ENCODE results near the gene HTR1E.

The HTR1E gene

GRCh38 chr6:87054143-87054833, 117.0 kb downstream of the HTR1E start:
- TF ChIP-seq ISL1 (CRISPR knock-in tag; IDR thresholded peaks at IDR 0.05) (no peak), SNAI2 (CRISPR knock-in tag; IDR thresholded peaks at IDR 0.05) (no peak), ZNF8 (CRISPR knock-in tag; IDR thresholded peaks at IDR 0.05) (no peak), CSDC2 (CRISPR knock-in tag; IDR thresholded peaks at IDR 0.05) (no peak)

GRCh38 chr6:87059943-87060342, 122.6 kb downstream of the HTR1E start:
- TF ChIP-seq CSDC2 (CRISPR knock-in tag; IDR thresholded peaks at IDR 0.05) (no peak), OSR1 (CRISPR knock-in tag; IDR thresholded peaks at IDR 0.05) (no peak), ESRRG (CRISPR knock-in tag; IDR thresholded peaks at IDR 0.05) (no peak), PATZ1 (CRISPR knock-in tag; IDR thresholded peaks at IDR 0.05; ENCODE audit: borderline replicate concordance) (no peak), ZNF565 (CRISPR knock-in tag; conservative IDR thresholded peaks at IDR 0.05; ENCODE audit: low read depth) (no peak), TSHZ2 (CRISPR knock-in tag; IDR thresholded peaks at IDR 0.05) (no peak), ISL1 (CRISPR knock-in tag; IDR thresholded peaks at IDR 0.05) (no peak), TCF4 (CRISPR knock-in tag; IDR thresholded peaks at IDR 0.05; ENCODE audit: borderline replicate concordance) (no peak), SNAI2 (CRISPR knock-in tag; IDR thresholded peaks at IDR 0.05) (no peak), PPARA (CRISPR knock-in tag; IDR thresholded peaks at IDR 0.05; ENCODE audit: borderline replicate concordance) (no peak)
- ATAC-seq, result no peak

More at GRCh38 chr6:87054143-87054833, 117.0 kb downstream of the HTR1E start:
- no peak for ATAC-seq

- ATAC-seq, result no peak
- TF ChIP-seq CSDC2 (CRISPR knock-in tag; IDR thresholded peaks at IDR 0.05) (no peak), ZNF70 (CRISPR knock-in tag; IDR thresholded peaks at IDR 0.05) (no peak), CREB5 (CRISPR knock-in tag; IDR thresholded peaks at IDR 0.05; ENCODE audit: low read depth) (no peak), ESRRG (CRISPR knock-in tag; IDR thresholded peaks at IDR 0.05) (no peak), POU6F1 (CRISPR knock-in tag; IDR thresholded peaks at IDR 0.05; ENCODE audit: borderline replicate concordance, low read depth) (no peak), ZC3H10 (CRISPR knock-in tag; IDR thresholded peaks at IDR 0.05) (no peak), PATZ1 (CRISPR knock-in tag; IDR thresholded peaks at IDR 0.05; ENCODE audit: borderline replicate concordance) (no peak), BACH2 (CRISPR knock-in tag; IDR thresholded peaks at IDR 0.05; ENCODE audit: borderline replicate concordance) (no peak), ZFP3 (CRISPR knock-in tag; IDR thresholded peaks at IDR 0.05) (no peak), SNAI2 (CRISPR knock-in tag; IDR thresholded peaks at IDR 0.05) (no peak), PPARA (CRISPR knock-in tag; IDR thresholded peaks at IDR 0.05; ENCODE audit: borderline replicate concordance) (no peak), ARNTL (CRISPR knock-in tag; IDR thresholded peaks at IDR 0.05; ENCODE audit: borderline replicate concordance, low read depth) (no peak), RARB (CRISPR knock-in tag; IDR thresholded peaks at IDR 0.05) (no peak), ZNF8 (CRISPR knock-in tag; IDR thresholded peaks at IDR 0.05) (no peak), ZFP30 (CRISPR knock-in tag; IDR thresholded peaks at IDR 0.05) (no peak), TCF4 (CRISPR knock-in tag; IDR thresholded peaks at IDR 0.05; ENCODE audit: borderline replicate concordance) (no peak), TSHZ2 (CRISPR knock-in tag; IDR thresholded peaks at IDR 0.05) (no peak)
Observed at GRCh38 chr6:87065117-87065516, 127.8 kb downstream of the HTR1E start.

Data from SK-N-SH treated with all-trans-retinoic acid at 6 μM for 48 hours (cell line).